ENCODE results near the gene LRRN4CL. TPM values are rescaled to one million over a fixed set of nuclear protein-coding genes. Genes with fewer than 3 reads are reported as not detected.
A peak's percentile ranks its signal among the peaks of the same experiment; 100 is the strongest.

Gene LRRN4CL
- polyA plus RNA-seq, 3 donors from 2014 or later: not detected

DNA sequence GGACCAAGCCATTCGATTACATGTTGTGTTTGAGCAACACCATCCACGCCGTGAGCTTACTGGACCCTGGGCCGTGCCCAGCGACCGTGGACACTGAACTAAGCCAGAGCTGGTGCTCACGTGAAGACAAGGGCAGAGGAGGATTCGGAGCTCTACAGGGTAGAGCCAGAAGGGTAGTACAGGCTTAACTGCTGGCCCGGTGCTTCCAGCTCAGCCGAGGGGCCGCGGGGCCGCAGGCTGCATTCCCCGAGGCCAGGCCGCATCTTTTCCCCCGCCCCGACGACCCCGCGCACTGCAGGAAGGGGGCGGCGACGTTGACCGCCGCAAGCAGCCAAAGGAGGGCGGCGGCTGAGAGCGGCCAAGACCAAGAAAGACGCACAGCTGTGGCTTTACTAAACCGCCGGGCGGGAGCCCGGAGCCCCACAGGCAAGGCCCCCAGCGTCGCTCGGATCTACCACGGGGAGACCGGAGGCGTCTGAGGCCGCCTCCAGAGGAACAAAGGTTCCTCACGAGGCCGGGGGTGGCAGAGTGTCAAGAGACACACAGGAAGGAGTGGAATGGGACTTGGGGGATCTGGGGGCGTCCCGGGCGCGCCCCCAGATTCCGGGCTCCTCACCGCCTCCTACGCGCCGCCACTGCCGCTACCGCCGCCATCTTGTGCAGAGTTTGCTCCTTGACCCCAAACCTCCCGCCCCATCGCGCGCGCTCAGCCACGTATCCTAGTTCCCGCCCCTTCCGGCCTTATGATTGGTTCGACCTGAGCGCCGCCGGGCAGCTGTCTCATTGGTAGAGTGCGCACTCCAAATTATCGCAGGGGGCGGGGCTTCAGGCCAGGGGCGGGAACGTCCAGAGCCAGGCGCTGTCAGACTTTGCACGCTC lies 43.1 kb downstream of the LRRN4CL start, which contains the start of gene GANAB:
Gene GANAB (minus strand): TSS at position 668 of the 879 bp plus-strand sequence. CDS start 14 bp downstream, at position 654.
- Mint-ChIP-seq H3K4me1 (peaks cover 35% of the 10 kb centered on the region in 2 donors), H3K4me3 (peak within 1 kb of the TSS; percentile 91 to 99 (median 96)), H3K27me3 (ENCODE audit: low read depth in 3 of 3) (peaks cover 0 to 7% (median 0%) of the 10 kb centered on the region in 3 donors), H3K36me3 (no peaks in the 10 kb centered on the region), H3K9me3 (no peaks in the 10 kb centered on the region), H3K27ac (peak within 1 kb of the TSS; percentile 95 to 99 (median 98))
- DNase-seq: peak; percentile 96 to 97 (median 97)

DNA sequence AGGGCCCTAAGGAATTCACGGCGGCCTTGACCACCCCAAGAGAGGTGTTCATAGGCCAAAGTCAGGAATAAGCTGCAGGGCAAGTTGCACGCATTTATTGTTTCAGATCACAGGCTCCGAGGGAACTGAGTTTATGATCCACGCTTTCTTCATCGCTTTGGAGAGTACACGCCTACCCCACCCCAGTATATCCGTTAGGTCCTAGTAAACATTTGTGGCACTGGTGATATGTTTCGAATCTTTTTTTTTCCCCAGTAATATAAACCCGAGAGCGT lies 43.7 kb downstream of the LRRN4CL start:
- Mint-ChIP-seq H3K4me1 (peaks cover 40 to 41% of the 10 kb centered on the region in 2 donors), H3K9me3 (no peaks in the 10 kb centered on the region), H3K4me3 (peak overlapping the region; percentile 91 to 99 (median 96)), H3K27me3 (ENCODE audit: low read depth in 3 of 3) (peaks cover 0 to 10% (median 0%) of the 10 kb centered on the region in 3 donors), H3K27ac (peak overlapping the region; percentile 95 to 99 (median 98)), H3K36me3 (no peaks in the 10 kb centered on the region)
- DNase-seq: no peak

DNA sequence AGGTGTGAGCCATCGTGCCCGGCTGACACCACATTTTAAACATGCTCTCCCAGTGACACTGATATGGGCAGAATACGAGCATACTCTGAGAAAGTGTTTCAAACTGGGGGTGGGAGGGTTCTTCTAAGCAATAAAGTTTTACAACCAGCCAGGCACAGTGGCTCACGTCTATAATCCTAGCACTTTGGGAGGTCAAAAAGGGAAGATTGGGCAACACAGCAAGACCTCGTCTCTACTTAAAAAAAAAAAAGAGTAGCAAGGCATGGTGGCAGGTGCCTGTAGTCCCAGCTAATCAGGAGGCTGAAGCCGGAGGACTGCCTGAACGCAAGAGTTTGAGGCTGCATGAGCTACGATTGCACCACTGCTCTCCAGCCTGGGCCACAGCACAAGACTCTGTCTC lies 45.1 kb downstream of the LRRN4CL start:
- Mint-ChIP-seq H3K27me3 (ENCODE audit: low read depth in 3 of 3) (peaks cover 0 to 11% (median 0%) of the 10 kb centered on the region in 3 donors), H3K36me3 (peaks cover 0 to 5% (median 5%) of the 10 kb centered on the region in 3 donors), H3K9me3 (no peaks in the 10 kb centered on the region), H3K4me3 (peak overlapping the region in 3 of 5 donors; percentile 15 to 48 (median 26)), H3K4me1 (peaks cover 45 to 48% of the 10 kb centered on the region in 2 donors), H3K27ac (peak overlapping the region in 5 of 6 donors; percentile 17 to 59 (median 39))
- DNase-seq: no peak

Other genes with a start within 250 kb of the LRRN4CL start
- gene AHNAK, start 142.7 kb downstream of the LRRN4CL start, polyA plus RNA-seq: 100 to 1,000 TPM in 1 of 3 donors, 10 to 100 TPM in 2; 45.0 to 217 (median 57.2) TPM
- gene EEF1G, start 115.6 kb downstream of the LRRN4CL start, polyA plus RNA-seq: 100 to 1,000 TPM; 628 to 849 (median 821) TPM
- gene TUT1, start 98.0 kb downstream of the LRRN4CL start, polyA plus RNA-seq: 10 to 100 TPM in 2 of 3 donors, 1 to 10 TPM in 1; 7.3 to 16.2 (median 12.5) TPM
- 10 to 100 TPM in 2 of 3 donors, 1 to 10 TPM in 1; 9.7 to 48.4 (median 22.4) TPM for gene MTA2, start 87.7 kb downstream of the LRRN4CL start, polyA plus RNA-seq
- 10 to 100 TPM; 15.9 to 25.8 (median 17.9) TPM for gene EML3, start 76.8 kb downstream of the LRRN4CL start, polyA plus RNA-seq
- 1 to 10 TPM in 2 of 3 donors, under 1 TPM in 1; 0.17 to 2.1 (median 1.6) TPM for gene ROM1, start 76.3 kb downstream of the LRRN4CL start, polyA plus RNA-seq
- gene B3GAT3, start 67.5 kb downstream of the LRRN4CL start, polyA plus RNA-seq: 10 to 100 TPM; 35.5 to 54.1 (median 49.7) TPM
- 100 to 1,000 TPM; 135 to 246 (median 167) TPM for gene GANAB, start 42.9 kb downstream of the LRRN4CL start, polyA plus RNA-seq
- 10 to 100 TPM; 19.1 to 43.9 (median 22.4) TPM for gene INTS5, start 36.2 kb downstream of the LRRN4CL start, polyA plus RNA-seq
- 100 to 1,000 TPM; 125 to 152 (median 136) TPM for gene C11orf98, start 24.3 kb downstream of the LRRN4CL start, polyA plus RNA-seq
- gene CSKMT, start 24.2 kb downstream of the LRRN4CL start, polyA plus RNA-seq: 1 to 10 TPM in 2 of 3 donors, not detected in 1; 2.1 to 4.4 TPM
- gene UQCC3, start 17.9 kb downstream of the LRRN4CL start, polyA plus RNA-seq: 10 to 100 TPM; 13.9 to 18.0 (median 14.0) TPM
- 10 to 100 TPM in 1 of 3 donors, 1 to 10 TPM in 2; 6.3 to 11.4 (median 6.5) TPM for gene LBHD1, start 17.3 kb downstream of the LRRN4CL start, polyA plus RNA-seq
- gene UBXN1, start 10.5 kb downstream of the LRRN4CL start, polyA plus RNA-seq: 100 to 1,000 TPM in 2 of 3 donors, 10 to 100 TPM in 1; 93.1 to 152 (median 152) TPM
- 10 to 100 TPM; 52.5 to 54.1 (median 53.6) TPM for gene BSCL2, start 17.9 kb upstream of the LRRN4CL start, polyA plus RNA-seq
- gene GNG3, start 18.1 kb upstream of the LRRN4CL start, polyA plus RNA-seq: not detected
- 1 to 10 TPM in 2 of 3 donors, under 1 TPM in 1; 0.97 to 4.8 (median 1.1) TPM for gene HNRNPUL2, start 37.9 kb upstream of the LRRN4CL start, polyA plus RNA-seq
- 10 to 100 TPM; 11.2 to 19.0 (median 14.5) TPM for gene TTC9C, start 39.0 kb upstream of the LRRN4CL start, polyA plus RNA-seq
- gene ZBTB3, start 64.6 kb upstream of the LRRN4CL start, polyA plus RNA-seq: 10 to 100 TPM in 1 of 3 donors, 1 to 10 TPM in 2; 4.1 to 14.2 (median 5.5) TPM
- gene POLR2G, start 72.0 kb upstream of the LRRN4CL start, polyA plus RNA-seq: 100 to 1,000 TPM; 397 to 564 (median 472) TPM
- 1 to 10 TPM; 3.8 to 9.6 (median 7.3) TPM for gene TAF6L, start 81.9 kb upstream of the LRRN4CL start, polyA plus RNA-seq
- gene TMEM179B, start 97.9 kb upstream of the LRRN4CL start, polyA plus RNA-seq: 100 to 1,000 TPM; 162 to 290 (median 174) TPM
- 10 to 100 TPM; 47.9 to 69.7 (median 63.2) TPM for gene TMEM223, start 102.5 kb upstream of the LRRN4CL start, polyA plus RNA-seq
- gene NXF1, start 115.9 kb upstream of the LRRN4CL start, polyA plus RNA-seq: 10 to 100 TPM; 42.9 to 73.3 (median 66.0) TPM
- 10 to 100 TPM; 46.9 to 47.7 (median 47.6) TPM for gene STX5, start 142.5 kb upstream of the LRRN4CL start, polyA plus RNA-seq
- 1 to 10 TPM in 2 of 3 donors, not detected in 1; 2.0 to 3.1 TPM for gene TEX54, start 143.3 kb upstream of the LRRN4CL start, polyA plus RNA-seq
- gene WDR74, start 150.1 kb upstream of the LRRN4CL start, polyA plus RNA-seq: 10 to 100 TPM; 28.8 to 39.0 (median 31.9) TPM
- gene SLC3A2, start 191.4 kb upstream of the LRRN4CL start, polyA plus RNA-seq: 100 to 1,000 TPM; 134 to 162 (median 156) TPM
- gene CHRM1, start 231.8 kb upstream of the LRRN4CL start, polyA plus RNA-seq: not detected